Thymus (tissue), 11 donors: ENCODE data around the gene OR3A3. TPM values are rescaled to one million over a fixed set of nuclear protein-coding genes. Genes with fewer than 3 reads are reported as not detected.
A peak's percentile ranks its signal among the peaks of the same experiment; 100 is the strongest.
"Not testable (repeated sequence)": the region's sequence is repeated elsewhere in the genome, so short reads cannot be mapped to it uniquely, and the experiment has no call there.

Source experiments
- DNase-seq, 9 donors: peaks; one replicate each; pipeline ENCODE4 v3.0.0-alpha.2; 2013; ENCODE audit warnings: low spot score in 9 of 9, low read depth in 6 of 9, missing footprints in 1 of 9
- H3K27ac ChIP-seq, 2 donors: one replicate each; pipeline ENCODE4 v1.5.1; 2013; ENCODE audit warnings: control low read depth in 1 of 2, low read depth in 1 of 2, low read length in 1 of 2, mild to moderate bottlenecking in 1 of 2, moderate library complexity in 1 of 2
- H3K27me3 ChIP-seq, 2 donors: one replicate each; pipeline ENCODE4 v1.5.1; 2013; ENCODE audit warnings: low read length in 1 of 2; ENCODE audit not compliant: control insufficient read depth in 2 of 2, insufficient read depth in 1 of 2
- H3K36me3 ChIP-seq, 2 donors: one replicate each; pipeline ENCODE4 v1.5.1; 2013; ENCODE audit warnings: low read length in 1 of 2, mild to moderate bottlenecking in 1 of 2, moderate library complexity in 1 of 2; ENCODE audit not compliant: control insufficient read depth in 2 of 2, insufficient read depth in 2 of 2
- H3K4me1 ChIP-seq, 2 donors: one replicate each; pipeline ENCODE4 v1.5.1; 2013; ENCODE audit warnings: low read length in 2 of 2; ENCODE audit not compliant: control insufficient read depth in 2 of 2, insufficient read depth in 2 of 2
- H3K4me3 ChIP-seq, 2 donors: one replicate each; pipeline ENCODE4 v1.5.1; 2013; ENCODE audit warnings: low read length in 2 of 2, control low read depth in 1 of 2, mild to moderate bottlenecking in 1 of 2
- H3K9me3 ChIP-seq, 2 donors: one replicate each; pipeline ENCODE4 v1.5.1; 2013; ENCODE audit warnings: low read length in 1 of 2, mild to moderate bottlenecking in 1 of 2; ENCODE audit not compliant: control insufficient read depth in 2 of 2, insufficient read depth in 1 of 2
- WGBS: extraction: QIAGEN DNeasy Blood & Tissue Kit; methylation state at CpG from one replicate; pipeline ENCODE4 v1.1.7; 2013; 5-methylcytosine and 5-hydroxymethylcytosine counted together
- polyA plus RNA-seq: library from polyadenylated mRNA; stranded (reverse); fragments of 200-250 nt; gene quantifications from one replicate; pipeline ENCODE4 v1.2.3, GENCODE V29; 2013
- total RNA-seq: library from RNA; stranded (reverse); fragments of 120-200 nt; gene quantifications from one replicate; pipeline ENCODE4 v1.2.4, GENCODE V29; 2013
- donor health status: healthy.

The OR3A3 gene
- total and polyA plus RNA-seq, 2 donors = not detected

DNA sequence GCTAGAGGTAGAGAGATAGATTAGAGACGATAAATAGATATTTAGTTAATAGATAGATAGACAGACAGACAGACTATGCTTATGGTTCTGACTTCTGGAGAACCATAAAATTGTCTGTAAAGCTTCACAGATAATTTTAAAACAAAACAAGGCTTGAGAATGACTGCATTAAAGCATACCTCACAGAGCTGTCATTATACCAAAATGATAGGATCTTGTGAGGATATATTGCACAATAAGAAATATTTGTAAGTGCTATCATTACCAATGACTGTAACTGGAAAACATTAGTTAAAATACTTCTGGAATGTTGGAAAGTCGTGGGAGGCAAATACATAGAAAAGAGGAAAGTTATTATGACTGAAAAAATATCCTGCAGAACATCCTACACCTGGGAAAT, 9.4 kb upstream of the OR3A3 start:
- 64% methylated on average over 2 of the region's 2 CpGs for WGBS
- Histone ChIP-seq H3K4me1 (no peaks in the 10 kb centered on the region), H3K36me3 (no peaks in the 10 kb centered on the region), H3K9me3 (no peaks in the 10 kb centered on the region), H3K27me3 (no peaks in the 10 kb centered on the region), H3K4me3 (no peak overlapping the region), H3K27ac (no peak overlapping the region)
- no peak for DNase-seq

DNA sequence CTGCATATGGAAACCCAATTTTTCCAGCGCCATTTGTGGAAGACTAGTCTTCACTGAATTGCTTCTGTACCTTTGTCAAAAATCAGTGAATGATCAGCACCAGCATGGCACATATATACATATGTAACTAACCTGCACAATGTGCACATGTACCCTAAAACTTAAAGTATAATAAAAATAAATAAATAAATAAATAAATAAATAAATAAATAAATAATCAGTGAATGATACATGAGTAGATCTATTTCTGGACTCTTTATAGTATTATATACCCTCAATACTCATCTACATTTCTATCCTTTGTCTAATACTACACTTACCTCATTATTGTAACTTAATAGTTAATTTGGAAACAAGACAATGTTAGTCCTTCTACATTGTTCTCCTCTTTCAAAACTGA, 7.3 kb upstream of the OR3A3 start:
- 75% methylated on average over 1 of the region's 1 CpG for WGBS
- not testable (repeated sequence) for H3K36me3 ChIP-seq, H3K27me3 ChIP-seq, H3K27ac ChIP-seq, H3K4me1 ChIP-seq, H3K9me3 ChIP-seq, H3K4me3 ChIP-seq, DNase-seq

DNA sequence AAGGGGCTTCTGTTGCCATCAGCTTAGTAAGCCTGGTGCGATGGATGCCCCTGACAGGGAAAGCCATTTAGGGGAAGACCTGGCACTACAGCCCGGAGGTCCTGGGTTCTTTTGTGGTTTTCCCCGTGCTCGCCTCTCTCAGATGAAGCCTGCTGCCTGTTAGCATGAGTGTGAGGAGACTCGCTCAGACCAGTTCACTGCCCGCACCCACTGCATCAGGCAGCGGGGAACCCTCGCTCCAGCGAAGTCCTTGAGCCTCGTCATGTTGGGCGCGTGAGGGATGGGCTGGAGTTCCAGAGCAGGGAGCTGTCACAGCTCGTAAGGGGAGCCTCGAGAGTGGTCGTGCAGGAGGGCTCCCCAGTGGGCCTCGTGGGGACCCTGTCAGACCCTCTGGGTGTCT, 1.0 kb downstream of the OR3A3 start:
- not testable (repeated sequence) for DNase-seq, H3K4me3 ChIP-seq, H3K27me3 ChIP-seq, H3K9me3 ChIP-seq, H3K27ac ChIP-seq, H3K4me1 ChIP-seq, H3K36me3 ChIP-seq
- 28% methylated on average over 3 of the region's 16 CpGs for WGBS

DNA sequence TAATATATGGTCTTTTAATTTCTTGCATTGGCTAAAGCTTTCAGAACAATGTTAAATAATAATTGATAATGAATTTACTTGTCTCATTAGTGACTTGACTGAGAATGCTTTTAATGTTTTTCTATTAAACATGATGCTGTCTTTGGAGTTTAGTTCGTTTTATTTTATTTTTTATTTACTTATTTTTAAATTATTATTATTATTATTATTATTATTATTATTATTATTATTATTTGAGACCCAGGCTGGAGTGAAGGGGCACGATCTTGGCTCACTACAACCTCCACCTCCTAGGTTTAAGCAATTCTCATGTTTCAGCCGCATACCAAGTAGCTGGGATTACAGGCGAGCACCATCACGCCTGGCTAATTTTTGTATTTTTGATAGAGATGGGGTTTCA, 4.4 kb downstream of the OR3A3 start:
- DNase-seq = no peak
- Histone ChIP-seq H3K9me3 (no peaks in the 10 kb centered on the region), H3K4me1 (no peaks in the 10 kb centered on the region), H3K36me3 (no peaks in the 10 kb centered on the region), H3K4me3 (no peak overlapping the region), H3K27me3 (no peaks in the 10 kb centered on the region), H3K27ac (no peak overlapping the region)
- 90% methylated on average over 5 of the region's 5 CpGs for WGBS

DNA sequence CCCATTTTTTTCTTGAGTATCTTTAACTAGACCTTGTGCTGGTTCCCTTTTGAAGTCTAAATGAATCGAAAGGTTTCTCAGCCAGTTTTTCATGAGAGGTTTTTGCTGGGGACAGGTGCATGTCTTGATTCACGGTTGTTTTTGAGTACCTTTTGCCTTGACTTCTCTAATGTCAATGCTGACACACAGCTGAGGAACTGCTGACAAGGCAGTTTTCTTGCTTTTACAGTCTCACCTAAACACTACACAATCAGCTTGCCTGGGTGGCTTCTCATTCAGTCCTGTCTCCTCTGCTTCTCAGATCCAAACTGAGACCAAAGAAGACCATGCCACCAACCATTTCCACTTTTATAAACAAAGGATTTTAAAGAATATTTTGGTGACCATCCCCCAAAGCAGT, 7.1 kb downstream of the OR3A3 start:
- Histone ChIP-seq H3K27ac (no peak overlapping the region), H3K36me3 (no peaks in the 10 kb centered on the region), H3K27me3 (no peaks in the 10 kb centered on the region), H3K4me3 (no peak overlapping the region), H3K4me1 (no peaks in the 10 kb centered on the region), H3K9me3 (no peaks in the 10 kb centered on the region)
- no peak for DNase-seq
- WGBS = 90% methylated on average over 2 of the region's 2 CpGs

DNA sequence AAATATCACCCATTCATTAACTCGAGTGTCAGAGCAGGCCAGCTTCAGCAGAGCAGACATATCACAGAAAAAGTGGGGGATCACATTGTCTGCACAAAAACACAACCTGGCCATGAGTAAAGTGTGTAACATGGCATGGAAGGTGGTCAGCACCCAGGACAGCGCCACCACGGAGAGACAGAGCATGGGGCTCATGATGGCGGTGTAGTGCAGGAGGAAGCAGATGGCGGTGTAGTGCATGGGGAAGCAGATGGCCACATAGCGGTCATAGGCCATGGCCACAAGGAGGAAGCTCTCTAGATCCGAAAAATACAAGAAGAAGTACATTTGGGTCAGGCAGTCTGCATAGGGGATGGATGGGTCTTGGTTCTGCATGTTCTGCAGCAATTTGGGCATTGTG, 22.0 kb downstream of the OR3A3 start:
- WGBS = 14% methylated on average over 7 of the region's 7 CpGs
- not testable (repeated sequence) for H3K27me3 ChIP-seq, H3K36me3 ChIP-seq, H3K9me3 ChIP-seq, H3K4me1 ChIP-seq, H3K27ac ChIP-seq, H3K4me3 ChIP-seq
- DNase-seq = peak in 2 of 9 donors; percentile 2 to 3

DNA sequence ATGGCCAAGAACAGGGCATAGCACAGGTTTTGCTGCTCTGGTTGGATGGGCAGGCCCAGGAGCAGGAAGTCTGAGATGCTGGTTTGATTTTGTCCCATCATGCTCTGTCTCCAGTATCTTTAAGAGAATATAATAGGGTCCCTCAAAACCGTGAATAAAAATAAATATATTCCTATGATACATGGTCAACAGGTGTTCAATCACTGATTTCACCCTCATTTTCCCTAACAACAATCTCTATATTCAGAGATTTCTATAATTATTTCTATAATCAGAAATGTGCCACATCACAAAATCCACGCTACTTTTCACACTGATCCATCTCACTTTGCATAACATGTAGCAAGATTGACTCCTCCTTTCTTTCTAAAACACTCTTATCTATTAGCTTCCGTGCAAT, 22.6 kb downstream of the OR3A3 start, which contains the start of gene OR1E2:
OR1E2 (minus strand) TSS at position 101 of the 400 bp plus-strand sequence; CDS start at position 101, 0 bp downstream.
- Histone ChIP-seq H3K9me3 (no peaks in the 10 kb centered on the region), H3K4me3 (no peak within 1 kb of the TSS), H3K27ac (no peak within 1 kb of the TSS), H3K27me3 (no peaks in the 10 kb centered on the region), H3K36me3 (no peaks in the 10 kb centered on the region), H3K4me1 (no peaks in the 10 kb centered on the region)
- 86% methylated on average over 3 of the region's 3 CpGs for WGBS
- no peak for DNase-seq

DNA sequence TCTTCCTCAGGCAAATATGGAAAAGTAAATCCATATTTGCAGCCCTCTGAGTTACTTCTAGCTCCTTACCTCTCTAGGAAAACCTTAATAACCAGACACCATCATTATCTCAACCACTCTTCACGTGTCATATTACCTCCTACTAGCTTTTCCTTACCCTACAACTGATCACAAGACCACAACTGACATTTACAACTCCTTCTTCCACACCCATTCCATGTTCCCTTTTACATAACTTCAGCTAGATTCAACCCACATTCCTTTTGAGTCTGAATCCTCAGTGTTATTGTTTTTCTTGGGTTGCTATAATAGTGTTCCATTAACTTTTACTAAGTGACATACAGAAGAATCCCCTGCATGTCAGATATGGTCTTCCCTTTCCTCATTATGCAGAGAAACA, 27.2 kb downstream of the OR3A3 start:
- no peaks in the 10 kb centered on the region for H3K9me3 ChIP-seq

DNA sequence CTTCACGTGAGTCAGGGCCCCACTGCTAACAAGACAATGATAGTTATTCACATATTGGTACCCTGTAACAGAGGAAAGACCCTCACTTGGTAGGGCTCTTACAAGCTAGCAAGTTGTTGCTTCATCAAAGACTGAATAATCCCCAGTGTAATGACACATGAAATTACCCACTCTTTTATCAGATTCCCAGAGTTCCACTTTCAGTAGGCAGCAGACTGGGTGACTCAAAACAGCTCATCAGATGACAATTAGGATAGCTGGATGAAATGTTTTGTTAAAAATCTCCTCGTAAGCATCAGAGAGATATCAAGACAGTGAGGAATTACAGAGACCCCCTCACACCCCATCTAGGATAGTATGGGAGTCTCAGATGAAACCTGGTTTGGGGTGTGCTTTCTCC, 29.3 kb downstream of the OR3A3 start:
- DNase-seq = no peak
- H3K9me3 ChIP-seq = no peaks in the 10 kb centered on the region
- H3K4me1 ChIP-seq = no peaks in the 10 kb centered on the region
- no peaks in the 10 kb centered on the region for H3K36me3 ChIP-seq
- H3K27ac ChIP-seq = no peak overlapping the region
- no peak overlapping the region for H3K4me3 ChIP-seq
- WGBS = 95% methylated on average over 2 of the region's 2 CpGs
- H3K27me3 ChIP-seq = no peaks in the 10 kb centered on the region

More for the DNA sequence above, 27.2 kb downstream of the OR3A3 start:
- H3K36me3 ChIP-seq = no peaks in the 10 kb centered on the region
- no peak for DNase-seq
- H3K4me1 ChIP-seq = no peaks in the 10 kb centered on the region
- H3K27ac ChIP-seq = no peak overlapping the region
- no peak overlapping the region for H3K4me3 ChIP-seq
- H3K27me3 ChIP-seq = no peaks in the 10 kb centered on the region
- 81% methylated on average over 1 of the region's 1 CpG for WGBS

DNA sequence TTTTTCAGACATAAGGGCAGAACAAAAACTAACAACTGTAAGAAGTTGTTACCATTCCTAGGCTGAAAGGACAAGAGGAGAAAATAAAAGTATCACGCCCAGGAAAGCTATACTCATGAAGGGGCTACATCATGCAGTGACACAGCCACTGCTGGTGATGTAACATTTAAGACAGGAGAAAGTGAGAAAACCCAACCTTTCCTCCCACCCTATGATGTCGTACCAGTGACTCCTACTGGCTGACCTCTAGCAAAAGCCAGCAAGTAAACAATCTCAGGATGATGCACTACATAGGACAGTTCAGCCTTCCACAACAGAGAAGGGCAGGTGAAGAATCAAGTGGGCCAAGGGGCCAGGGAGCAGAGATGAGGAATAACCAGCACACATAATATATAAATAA, 36.5 kb downstream of the OR3A3 start:
- DNase-seq = peak in 2 of 9 donors; percentile 4 to 12
- no peaks in the 10 kb centered on the region for H3K27me3 ChIP-seq
- no peak overlapping the region for H3K27ac ChIP-seq
- H3K36me3 ChIP-seq = no peaks in the 10 kb centered on the region
- WGBS = 41% methylated on average over 2 of the region's 2 CpGs
- H3K9me3 ChIP-seq = no peaks in the 10 kb centered on the region
- no peaks in the 10 kb centered on the region for H3K4me1 ChIP-seq
- no peak overlapping the region for H3K4me3 ChIP-seq
